GM23338 (cell line): ENCODE measurements around the gene PHYKPL. TPM values are rescaled to one million over a fixed set of nuclear protein-coding genes. Genes with fewer than 3 reads are reported as not detected.

Experiments
- ATAC-seq: fragments of 200-7000 bp; cut with Tn5 transposase; 3 replicates; pipeline ENCODE4 v1.9.1; 2020
- DNase-seq: peaks from one replicate; pipeline ENCODE4 v3.0.0-alpha.2; 2015; ENCODE audit warnings: low spot score
- H2AFZ ChIP-seq: fragments of 200-600 bp; sonication (generic); 2 replicates; pipeline ENCODE4 v1.8.0; 2016; ENCODE audit warnings: antibody characterized with exemption, mild to moderate bottlenecking, moderate library complexity
- H3F3A ChIP-seq: fragments of 200-600 bp; sonication (generic); replicated peaks from 2 replicates; pipeline ENCODE4 v1.8.0; 2017; ENCODE audit warnings: antibody characterized with exemption, mixed run types, low read depth
- H3K27ac ChIP-seq: fragments of 200-600 bp; sonication (generic); 2 replicates; pipeline ENCODE4 v1.6.1; 2016; ENCODE audit warnings: low read depth
- H3K27me3 ChIP-seq: fragments of 200-600 bp; sonication (generic); 2 replicates; pipeline ENCODE4 v1.8.0; 2016; ENCODE audit warnings: mild to moderate bottlenecking, mixed run types, moderate library complexity; ENCODE audit not compliant: insufficient read depth
- H3K36me3 ChIP-seq: fragments of 200-600 bp; sonication (generic); 2 replicates; pipeline ENCODE4 v1.8.0; 2016; ENCODE audit warnings: mild to moderate bottlenecking; ENCODE audit not compliant: insufficient read depth
- H3K4me1 ChIP-seq: fragments of 200-600 bp; sonication (generic); 2 replicates; pipeline ENCODE4 v1.8.0; 2016; ENCODE audit warnings: mild to moderate bottlenecking, moderate library complexity; ENCODE audit not compliant: insufficient read depth
- H3K4me2 ChIP-seq: fragments of 200-600 bp; sonication (generic); 2 replicates; pipeline ENCODE4 v1.7.1; 2017; ENCODE audit warnings: mixed run types
- H3K4me3 ChIP-seq: fragments of 200-600 bp; sonication (generic); 2 replicates; pipeline ENCODE4 v1.6.1; 2016; ENCODE audit warnings: mixed run types
- H3K79me2 ChIP-seq: fragments of 200-600 bp; sonication (generic); replicated peaks from 2 replicates; pipeline ENCODE4 v1.8.0; 2017; ENCODE audit warnings: mild to moderate bottlenecking; ENCODE audit not compliant: insufficient read depth
- H3K9me2 ChIP-seq: fragments of 200-600 bp; sonication (generic); 2 replicates; pipeline ENCODE4 v1.8.0; 2017; ENCODE audit not compliant: insufficient read depth
- H4K20me1 ChIP-seq: fragments of 200-600 bp; sonication (generic); replicated peaks from 2 replicates; pipeline ENCODE4 v1.8.0; 2017; ENCODE audit warnings: mild to moderate bottlenecking; ENCODE audit not compliant: insufficient read depth
- H3K27ac Mint-ChIP-seq: 2 replicates; pipeline ENCODE4 v1.8.0; 2020; ENCODE audit warnings: inconsistent platforms, mild to moderate bottlenecking, moderate library complexity, mixed read lengths
- H3K27me3 Mint-ChIP-seq: 3 replicates; pipeline ENCODE4 v1.8.0; 2022; ENCODE audit warnings: low read depth, mild to moderate bottlenecking, moderate library complexity, mixed read lengths, inconsistent platforms; ENCODE audit not compliant: insufficient read depth, poor library complexity
- H3K36me3 Mint-ChIP-seq: 3 replicates; pipeline ENCODE4 v1.8.0; 2021; ENCODE audit warnings: low read depth, mild to moderate bottlenecking, inconsistent platforms, moderate library complexity, mixed read lengths
- H3K4me1 Mint-ChIP-seq: 3 replicates; pipeline ENCODE4 v1.8.0; 2020; ENCODE audit warnings: mild to moderate bottlenecking, inconsistent platforms, mixed read lengths
- H3K4me3 Mint-ChIP-seq: 3 replicates; pipeline ENCODE4 v1.8.0; 2021; ENCODE audit warnings: moderate library complexity, mild to moderate bottlenecking, inconsistent platforms, mixed read lengths
- H3K9me3 Mint-ChIP-seq: 3 replicates; pipeline ENCODE4 v1.8.0; 2020; ENCODE audit warnings: moderate library complexity, mild to moderate bottlenecking, inconsistent platforms, mixed read lengths
- CTCF ChIP-seq, 2 experiments: fragments of 200-600 bp in 1 of 2; sonication (generic) in 1 of 2; conservative IDR thresholded peaks; 2 replicates each; pipeline versions ENCODE4 v1.5.1 to v1.6.1; 2016 to 2017; ENCODE audit warnings: antibody characterized with exemption in 2 of 2, low read depth in 2 of 2, mild to moderate bottlenecking in 2 of 2, moderate library complexity in 1 of 2
- NANOG ChIP-seq: IDR thresholded peaks from 2 replicates; pipeline ENCODE4 v1.6.1; 2016; ENCODE audit warnings: antibody characterized with exemption, borderline replicate concordance
- ZNF462 ChIP-seq: fragments of 250-450 bp; sonication (Bioruptor Pico); IDR thresholded peaks from 2 replicates; pipeline ENCODE4 v1.5.0; 2020; ENCODE audit warnings: mild to moderate bottlenecking, moderate library complexity
- polyA plus RNA-seq: library from polyadenylated mRNA; unstranded; fragments of >200 nt; fragmentation: Nextera tagmentation; extraction: Ambion mirVana; gene quantifications from 2 replicates; pipeline ENCODE4 v1.2.1, GENCODE V29; 2016
- total RNA-seq: library from RNA; depleted of rRNA; stranded (reverse); fragments of >200 nt; shearing (Covaris generic); gene quantifications from 2 replicates; pipeline ENCODE4 v1.2.3, GENCODE V29; 2014

PHYKPL gene
- total and polyA plus RNA-seq, 2 experiments from 2014 or later = 15.9 to 20.8 TPM

DNA sequence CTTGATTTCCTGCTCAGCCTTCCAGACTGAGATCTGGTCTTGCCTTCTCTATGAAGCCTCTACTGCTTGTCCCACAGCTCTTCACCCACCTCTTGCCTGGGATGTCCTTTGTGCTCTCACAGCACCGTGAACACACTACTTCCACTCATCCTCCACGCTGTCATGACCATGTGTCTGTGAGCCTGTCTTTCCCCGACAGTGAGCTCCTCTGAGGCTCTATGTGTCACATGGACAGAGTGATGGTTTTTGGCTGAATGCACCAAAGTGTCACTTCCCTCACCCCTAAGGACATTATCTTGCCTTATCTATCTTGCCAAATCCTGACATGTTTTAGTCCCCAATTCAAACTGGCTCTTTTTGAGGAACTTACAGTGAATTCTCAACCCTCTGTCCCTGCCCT lies 11.3 kb downstream of the PHYKPL start (continued):
- TF ChIP-seq ZNF462 (CRISPR knock-in tag) (no peak), NANOG (no peak)

GRCh38 chr5:178218827-178219226 lies 13.8 kb downstream of the PHYKPL start:
- no peaks in the 10 kb centered on the region for H3K9me3 Mint-ChIP-seq
- no peak overlapping the region for H3K27ac ChIP-seq
- TF ChIP-seq NANOG (no peak), CTCF (conservative IDR thresholded peaks at IDR 0.05; ENCODE audit: low read depth in 2 of 2) (no peak)
- no peak overlapping the region for H3K27ac Mint-ChIP-seq
- no peak for DNase-seq
- peaks cover 23% of the 10 kb centered on the region for H3K36me3 ChIP-seq
- H3K27me3 ChIP-seq = no peaks in the 10 kb centered on the region
- H3K4me3 ChIP-seq = no peak overlapping the region
- peaks cover 71% of the 10 kb centered on the region for H3K36me3 Mint-ChIP-seq
- H3K4me1 Mint-ChIP-seq = peaks cover 24% of the 10 kb centered on the region
- peaks cover 16% of the 10 kb centered on the region; the same call in 1 of the 2 replicates for H3K4me1 ChIP-seq
- peaks cover 20% of the 10 kb centered on the region; the same call in 1 of the 2 replicates for H4K20me1 ChIP-seq
- ATAC-seq = no peak
- H3K79me2 ChIP-seq = no peaks in the 10 kb centered on the region
- H2AFZ ChIP-seq = no peak overlapping the region
- no peak overlapping the region for H3K4me2 ChIP-seq
- no peaks in the 10 kb centered on the region for H3K9me2 ChIP-seq
- peaks cover 13% of the 10 kb centered on the region for H3K27me3 Mint-ChIP-seq
- no peak overlapping the region for H3K4me3 Mint-ChIP-seq
- H3F3A ChIP-seq = peaks cover 19% of the 10 kb centered on the region; the same call in 1 of the 2 replicates
